K562 (cell line): ENCODE data around the gene PPIL1. TPM values are rescaled to one million over a fixed set of nuclear protein-coding genes. Genes with fewer than 3 reads are reported as not detected.
A peak's percentile ranks its signal among the peaks of the same experiment; 100 is the strongest.

ENCODE experiments used
- ATAC-seq: fragments of 200-7000 bp; cut with Tn5 transposase; 3 replicates; pipeline ENCODE4 v1.9.1; 2020; ENCODE audit warnings: moderate library complexity
- BruUV-seq: library from RNA; stranded (reverse); fragments of 400-500 nt; replicated peaks from 2 replicates; lab custom pipeline; 2021; lab: Mats Ljungman, UMichigan
- CTCF ChIA-PET: fragments of 300-600 bp; formaldehyde crosslinking; extraction: SDS; loops from one replicate; lab custom pipeline; 2021; ENCODE audit warnings: low intra/inter-chr PET ratio; lab: Yijun Ruan, JAX
- POLR2A ChIA-PET: fragments of 300-600, 350-650 bp; sonication (Branson Sonifier 250); formaldehyde crosslinking; extraction: SDS; loops from one replicate; lab custom pipeline; 2021; ENCODE audit warnings: antibody characterized with exemption, inconsistent platforms; lab: Yijun Ruan, JAX
- DNase-seq, 4 experiments: peaks; one replicate each; pipeline versions ENCODE4 v3.0.0 to v3.0.0-alpha.2; 2011 to 2018; ENCODE audit warnings: low spot score in 3 of 4, mixed read lengths in 3 of 4; ENCODE audit errors: extremely low read depth in 1 of 4
- FAIRE-seq: peaks from 2 replicates; lab custom pipeline; 2011; peaks lifted over from hg19 to GRCh38; lab: Jason Lieb, UNC
- H2AFZ ChIP-seq: 2 replicates; pipeline ENCODE4 v1.6.0; 2011; ENCODE audit warnings: low read depth, low read length, control low read depth, inconsistent platforms
- H3K27ac ChIP-seq: fragments of 200-600 bp; 3 replicates; pipeline ENCODE4 v1.8.0; 2011; ENCODE audit warnings: low read depth, mild to moderate bottlenecking, control low read depth, inconsistent platforms, low read length, moderate library complexity, mixed read lengths; ENCODE audit errors: extremely low read depth
- H3K27me3 ChIP-seq, 2 experiments: fragments of 300-600 bp in 1 of 2; 2 replicates in 1 of 2; 3 replicates in 1 of 2; pipeline versions ENCODE4 v1.6.0 to v1.8.0; 2011; ENCODE audit warnings: inconsistent platforms in 2 of 2, low read length in 2 of 2, mild to moderate bottlenecking in 1 of 2, mixed read lengths in 1 of 2, moderate library complexity in 1 of 2; ENCODE audit not compliant: control insufficient read depth in 2 of 2, insufficient read depth in 2 of 2
- H3K36me3 ChIP-seq: fragments of 300-600 bp; 3 replicates; pipeline ENCODE4 v1.8.0; 2011; ENCODE audit warnings: mild to moderate bottlenecking, low read length, inconsistent platforms; ENCODE audit not compliant: control insufficient read depth, insufficient read depth
- H3K4me1 ChIP-seq, 2 experiments: fragments of 200-600 bp in 1 of 2; replicated peaks in 1 of 2; 2 replicates in 1 of 2; 3 replicates in 1 of 2; pipeline versions ENCODE4 v1.5.1 to v1.8.0; 2011; ENCODE audit warnings: inconsistent platforms in 2 of 2, low read length in 2 of 2, mild to moderate bottlenecking in 1 of 2, mixed read lengths in 1 of 2, moderate library complexity in 1 of 2; ENCODE audit not compliant: control insufficient read depth in 2 of 2, insufficient read depth in 2 of 2
- H3K4me2 ChIP-seq: 2 replicates; pipeline ENCODE4 v1.6.1; 2011; ENCODE audit warnings: low read length, control low read depth, inconsistent platforms, mixed read lengths; ENCODE audit not compliant: insufficient read depth
- H3K4me3 ChIP-seq: fragments of 200-600 bp; sonication (generic), shearing (Covaris generic); 2 replicates; pipeline ENCODE4 v1.5.1; 2016; ENCODE audit warnings: control low read depth, inconsistent platforms
- H3K79me2 ChIP-seq: fragments of 200-600 bp; 3 replicates; pipeline ENCODE4 v1.8.0; 2011; ENCODE audit warnings: low read length, inconsistent platforms; ENCODE audit not compliant: control insufficient read depth, insufficient read depth
- H3K9ac ChIP-seq, 2 experiments: 2 replicates each; pipeline versions ENCODE4 v1.6.0 to v1.6.1; 2011; ENCODE audit warnings: low read depth in 2 of 2, low read length in 2 of 2, control low read depth in 1 of 2, inconsistent platforms in 1 of 2, mild to moderate bottlenecking in 1 of 2, mixed read lengths in 1 of 2; ENCODE audit not compliant: insufficient read depth in 1 of 2
- H3K9me1 ChIP-seq: one replicate; pipeline ENCODE4 v1.6.0; 2011; ENCODE audit warnings: inconsistent platforms, mild to moderate bottlenecking, low read length, moderate library complexity; ENCODE audit not compliant: control insufficient read depth, insufficient read depth
- H3K9me3 ChIP-seq: replicated peaks from 2 replicates; pipeline ENCODE4 v1.5.1; 2011; ENCODE audit warnings: low read depth, low read length, inconsistent platforms; ENCODE audit not compliant: control insufficient read depth, insufficient read depth
- H4K20me1 ChIP-seq: replicated peaks from 2 replicates; pipeline ENCODE4 v1.6.1; 2011; ENCODE audit warnings: low read length, inconsistent platforms, mixed read lengths; ENCODE audit not compliant: control insufficient read depth, insufficient read depth
- MTA2 ChIP-seq: fragments of 450-650 bp; IDR thresholded peaks from 2 replicates; pipeline ENCODE4 v1.6.1; 2016; ENCODE audit warnings: low read depth
- SOX6 ChIP-seq: fragments of 450-650 bp; IDR thresholded peaks from 2 replicates; pipeline ENCODE4 v1.6.1; 2014; ENCODE audit warnings: mild to moderate bottlenecking
- SRSF7 ChIP-seq: fragments of 200-400 bp; formaldehyde crosslinking; optimal IDR thresholded peaks from 2 replicates; pipeline ENCODE3; 2017; ENCODE audit warnings: mild to moderate bottlenecking, low read depth, low read length
- WGBS: fragments of 100-300 bp; shearing (Covaris generic); methylation state at CpG from one replicate; pipeline ENCODE4 v1.1.6; 2016; ENCODE audit warnings: low coverage, mixed read lengths; ENCODE audit not compliant: insufficient coverage; ENCODE audit errors: missing lambda C conversion rate; 5-methylcytosine and 5-hydroxymethylcytosine counted together
- in situ Hi-C: fragments of 300-500 bp; cut with MboI; formaldehyde crosslinking; loops from 4 replicates; pipeline ENCODE4 v1.15.0; 2018; ENCODE audit warnings: inconsistent platforms, mixed read lengths
- intact Hi-C: fragments of 100-400 bp; cut with micrococcal nuclease; formaldehyde crosslinking; loops from 2 replicates; pipeline ENCODE4 v1.14.2; 2022
- polyA plus RNA-seq, 8 experiments: library from polyadenylated mRNA; depleted of rRNA in 4 of 8; stranded (reverse) in 5 of 8; unstranded in 3 of 8; fragments of >200 nt; fragmentation: Nextera tagmentation in 2 of 8; fragmentation: Illumina TruSeq in 1 of 8; extraction: Ambion mirVana in 2 of 8; extraction: Trizol in 1 of 8; gene quantifications; 2 replicates each; pipeline versions ENCODE4 v1.2.1 to v1.2.3, GENCODE V29; 2011 to 2014; ENCODE audit warnings: inconsistent platforms in 1 of 8, missing spikeins in 1 of 8
- total RNA-seq, 7 experiments: library from RNA; depleted of rRNA in 6 of 7; stranded (reverse); fragments of >200 nt in 6 of 7; fragmentation: Illumina TruSeq in 2 of 7; extraction: Trizol in 2 of 7; gene quantifications; 2 replicates each; pipeline versions ENCODE4 v1.2.1 to v1.2.3, GENCODE V29; 2011 to 2021; ENCODE audit warnings: low replicate concordance in 1 of 7
- TF ChIP-seq, protein P1 (sequence below): fragments of 200-600 bp; sonication (generic); IDR thresholded peaks from one replicate; pipeline ENCODE4 v1.6.1; 2012; ENCODE audit warnings: mild to moderate bottlenecking, low read depth, low read length, inconsistent platforms
- TF ChIP-seq, protein P2 (sequence below): conservative IDR thresholded peaks from 2 replicates; pipeline ENCODE4 v1.6.1; 2011; ENCODE audit warnings: low read depth, mild to moderate bottlenecking, low read length; ENCODE audit not compliant: control insufficient read depth

PPIL1 gene
- total and polyA plus RNA-seq, 9 of the 15 experiments (the other 6 are each of a cell fraction or from before 2014, with no cell fraction given), result 65.8 to 205 (median 130) TPM

DNA sequence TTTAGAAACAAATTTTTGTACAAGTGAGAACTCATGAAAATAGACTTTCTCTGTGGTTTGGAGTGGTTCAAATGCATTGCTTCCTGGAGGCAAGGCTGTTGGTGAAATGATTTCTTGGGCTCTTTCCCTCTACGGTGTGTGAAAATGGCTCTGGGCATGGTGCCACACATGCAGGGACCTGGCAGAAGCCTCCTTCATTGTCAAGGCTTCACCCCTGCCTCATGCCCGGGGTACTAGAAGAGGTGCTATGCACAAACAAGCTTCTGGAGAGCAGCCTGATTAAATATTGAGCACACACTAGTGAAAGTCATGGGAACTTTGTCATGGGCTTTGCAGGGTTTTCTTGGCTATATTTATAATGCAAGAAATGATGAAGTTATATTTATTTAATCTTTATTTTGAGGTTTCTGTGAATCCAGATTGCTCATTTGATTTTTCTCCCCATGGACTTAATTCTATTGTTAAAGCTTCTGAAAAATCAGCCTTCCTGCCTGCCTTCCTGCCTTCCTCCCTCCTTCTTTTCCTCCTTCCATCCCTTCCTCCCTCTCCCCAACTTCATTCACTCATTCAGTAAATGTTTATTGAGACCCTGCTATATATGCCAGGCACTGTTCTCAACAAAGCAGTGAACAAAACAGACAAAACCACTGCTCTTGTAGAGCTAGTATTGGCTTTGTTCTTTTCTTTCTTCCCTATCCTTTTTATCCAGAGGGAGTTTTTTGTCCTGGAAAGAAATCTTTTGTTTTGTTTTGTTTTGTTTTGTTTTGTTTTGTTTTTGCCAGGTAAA, 32.1 kb upstream of the PPIL1 start:
- DNase-seq (no peak), ATAC-seq (no peak), FAIRE-seq (no peak)
- Histone ChIP-seq H3K36me3 (peaks cover 91% of the 10 kb centered on the region), H3K4me1 (peaks cover 0 to 8% of the 10 kb centered on the region in 2 experiments; a peak in 3 of 5 replicates), H3K4me3 (no peak overlapping the region), H3K9ac (no peak overlapping the region), H4K20me1 (no peaks in the 10 kb centered on the region), H3K9me1 (no peaks in the 10 kb centered on the region), H3K27me3 (no peaks in the 10 kb centered on the region), H3K79me2 (no peaks in the 10 kb centered on the region), H3K9me3 (no peaks in the 10 kb centered on the region), H3K4me2 (no peak overlapping the region), H3K27ac (no peak overlapping the region), H2AFZ (no peak overlapping the region)
- intact Hi-C loops, result no loop called here
- 55% methylated on average over 2 of the region's 2 CpGs for WGBS
- in situ Hi-C loops, result no loop called here
- POLR2A ChIA-PET, result interaction anchor here (0.7 to 1.5 kb wide), 5 partner anchors 8 to 134 kb away, joined by 3 to 5 read pairs (median 4); no protein-coding TSS in a partner anchor
- BruUV-seq, result TSS peak; percentile 12
- CTCF ChIA-PET, result no interaction called here
- TF ChIP-seq, protein P1, sequence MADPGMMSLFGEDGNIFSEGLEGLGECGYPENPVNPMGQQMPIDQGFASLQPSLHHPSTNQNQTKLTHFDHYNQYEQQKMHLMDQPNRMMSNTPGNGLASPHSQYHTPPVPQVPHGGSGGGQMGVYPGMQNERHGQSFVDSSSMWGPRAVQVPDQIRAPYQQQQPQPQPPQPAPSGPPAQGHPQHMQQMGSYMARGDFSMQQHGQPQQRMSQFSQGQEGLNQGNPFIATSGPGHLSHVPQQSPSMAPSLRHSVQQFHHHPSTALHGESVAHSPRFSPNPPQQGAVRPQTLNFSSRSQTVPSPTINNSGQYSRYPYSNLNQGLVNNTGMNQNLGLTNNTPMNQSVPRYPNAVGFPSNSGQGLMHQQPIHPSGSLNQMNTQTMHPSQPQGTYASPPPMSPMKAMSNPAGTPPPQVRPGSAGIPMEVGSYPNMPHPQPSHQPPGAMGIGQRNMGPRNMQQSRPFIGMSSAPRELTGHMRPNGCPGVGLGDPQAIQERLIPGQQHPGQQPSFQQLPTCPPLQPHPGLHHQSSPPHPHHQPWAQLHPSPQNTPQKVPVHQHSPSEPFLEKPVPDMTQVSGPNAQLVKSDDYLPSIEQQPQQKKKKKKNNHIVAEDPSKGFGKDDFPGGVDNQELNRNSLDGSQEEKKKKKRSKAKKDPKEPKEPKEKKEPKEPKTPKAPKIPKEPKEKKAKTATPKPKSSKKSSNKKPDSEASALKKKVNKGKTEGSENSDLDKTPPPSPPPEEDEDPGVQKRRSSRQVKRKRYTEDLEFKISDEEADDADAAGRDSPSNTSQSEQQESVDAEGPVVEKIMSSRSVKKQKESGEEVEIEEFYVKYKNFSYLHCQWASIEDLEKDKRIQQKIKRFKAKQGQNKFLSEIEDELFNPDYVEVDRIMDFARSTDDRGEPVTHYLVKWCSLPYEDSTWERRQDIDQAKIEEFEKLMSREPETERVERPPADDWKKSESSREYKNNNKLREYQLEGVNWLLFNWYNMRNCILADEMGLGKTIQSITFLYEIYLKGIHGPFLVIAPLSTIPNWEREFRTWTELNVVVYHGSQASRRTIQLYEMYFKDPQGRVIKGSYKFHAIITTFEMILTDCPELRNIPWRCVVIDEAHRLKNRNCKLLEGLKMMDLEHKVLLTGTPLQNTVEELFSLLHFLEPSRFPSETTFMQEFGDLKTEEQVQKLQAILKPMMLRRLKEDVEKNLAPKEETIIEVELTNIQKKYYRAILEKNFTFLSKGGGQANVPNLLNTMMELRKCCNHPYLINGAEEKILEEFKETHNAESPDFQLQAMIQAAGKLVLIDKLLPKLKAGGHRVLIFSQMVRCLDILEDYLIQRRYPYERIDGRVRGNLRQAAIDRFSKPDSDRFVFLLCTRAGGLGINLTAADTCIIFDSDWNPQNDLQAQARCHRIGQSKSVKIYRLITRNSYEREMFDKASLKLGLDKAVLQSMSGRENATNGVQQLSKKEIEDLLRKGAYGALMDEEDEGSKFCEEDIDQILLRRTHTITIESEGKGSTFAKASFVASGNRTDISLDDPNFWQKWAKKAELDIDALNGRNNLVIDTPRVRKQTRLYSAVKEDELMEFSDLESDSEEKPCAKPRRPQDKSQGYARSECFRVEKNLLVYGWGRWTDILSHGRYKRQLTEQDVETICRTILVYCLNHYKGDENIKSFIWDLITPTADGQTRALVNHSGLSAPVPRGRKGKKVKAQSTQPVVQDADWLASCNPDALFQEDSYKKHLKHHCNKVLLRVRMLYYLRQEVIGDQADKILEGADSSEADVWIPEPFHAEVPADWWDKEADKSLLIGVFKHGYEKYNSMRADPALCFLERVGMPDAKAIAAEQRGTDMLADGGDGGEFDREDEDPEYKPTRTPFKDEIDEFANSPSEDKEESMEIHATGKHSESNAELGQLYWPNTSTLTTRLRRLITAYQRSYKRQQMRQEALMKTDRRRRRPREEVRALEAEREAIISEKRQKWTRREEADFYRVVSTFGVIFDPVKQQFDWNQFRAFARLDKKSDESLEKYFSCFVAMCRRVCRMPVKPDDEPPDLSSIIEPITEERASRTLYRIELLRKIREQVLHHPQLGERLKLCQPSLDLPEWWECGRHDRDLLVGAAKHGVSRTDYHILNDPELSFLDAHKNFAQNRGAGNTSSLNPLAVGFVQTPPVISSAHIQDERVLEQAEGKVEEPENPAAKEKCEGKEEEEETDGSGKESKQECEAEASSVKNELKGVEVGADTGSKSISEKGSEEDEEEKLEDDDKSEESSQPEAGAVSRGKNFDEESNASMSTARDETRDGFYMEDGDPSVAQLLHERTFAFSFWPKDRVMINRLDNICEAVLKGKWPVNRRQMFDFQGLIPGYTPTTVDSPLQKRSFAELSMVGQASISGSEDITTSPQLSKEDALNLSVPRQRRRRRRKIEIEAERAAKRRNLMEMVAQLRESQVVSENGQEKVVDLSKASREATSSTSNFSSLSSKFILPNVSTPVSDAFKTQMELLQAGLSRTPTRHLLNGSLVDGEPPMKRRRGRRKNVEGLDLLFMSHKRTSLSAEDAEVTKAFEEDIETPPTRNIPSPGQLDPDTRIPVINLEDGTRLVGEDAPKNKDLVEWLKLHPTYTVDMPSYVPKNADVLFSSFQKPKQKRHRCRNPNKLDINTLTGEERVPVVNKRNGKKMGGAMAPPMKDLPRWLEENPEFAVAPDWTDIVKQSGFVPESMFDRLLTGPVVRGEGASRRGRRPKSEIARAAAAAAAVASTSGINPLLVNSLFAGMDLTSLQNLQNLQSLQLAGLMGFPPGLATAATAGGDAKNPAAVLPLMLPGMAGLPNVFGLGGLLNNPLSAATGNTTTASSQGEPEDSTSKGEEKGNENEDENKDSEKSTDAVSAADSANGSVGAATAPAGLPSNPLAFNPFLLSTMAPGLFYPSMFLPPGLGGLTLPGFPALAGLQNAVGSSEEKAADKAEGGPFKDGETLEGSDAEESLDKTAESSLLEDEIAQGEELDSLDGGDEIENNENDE, result no peak
- no peak for TF ChIP-seq SRSF7
- TF ChIP-seq SOX6, result no peak
- no peak for TF ChIP-seq MTA2
- TF ChIP-seq, protein P2, sequence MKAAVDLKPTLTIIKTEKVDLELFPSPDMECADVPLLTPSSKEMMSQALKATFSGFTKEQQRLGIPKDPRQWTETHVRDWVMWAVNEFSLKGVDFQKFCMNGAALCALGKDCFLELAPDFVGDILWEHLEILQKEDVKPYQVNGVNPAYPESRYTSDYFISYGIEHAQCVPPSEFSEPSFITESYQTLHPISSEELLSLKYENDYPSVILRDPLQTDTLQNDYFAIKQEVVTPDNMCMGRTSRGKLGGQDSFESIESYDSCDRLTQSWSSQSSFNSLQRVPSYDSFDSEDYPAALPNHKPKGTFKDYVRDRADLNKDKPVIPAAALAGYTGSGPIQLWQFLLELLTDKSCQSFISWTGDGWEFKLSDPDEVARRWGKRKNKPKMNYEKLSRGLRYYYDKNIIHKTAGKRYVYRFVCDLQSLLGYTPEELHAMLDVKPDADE, result no peak
